ENCODE measurements around the gene MTM1.

MTM1 gene

DNA sequence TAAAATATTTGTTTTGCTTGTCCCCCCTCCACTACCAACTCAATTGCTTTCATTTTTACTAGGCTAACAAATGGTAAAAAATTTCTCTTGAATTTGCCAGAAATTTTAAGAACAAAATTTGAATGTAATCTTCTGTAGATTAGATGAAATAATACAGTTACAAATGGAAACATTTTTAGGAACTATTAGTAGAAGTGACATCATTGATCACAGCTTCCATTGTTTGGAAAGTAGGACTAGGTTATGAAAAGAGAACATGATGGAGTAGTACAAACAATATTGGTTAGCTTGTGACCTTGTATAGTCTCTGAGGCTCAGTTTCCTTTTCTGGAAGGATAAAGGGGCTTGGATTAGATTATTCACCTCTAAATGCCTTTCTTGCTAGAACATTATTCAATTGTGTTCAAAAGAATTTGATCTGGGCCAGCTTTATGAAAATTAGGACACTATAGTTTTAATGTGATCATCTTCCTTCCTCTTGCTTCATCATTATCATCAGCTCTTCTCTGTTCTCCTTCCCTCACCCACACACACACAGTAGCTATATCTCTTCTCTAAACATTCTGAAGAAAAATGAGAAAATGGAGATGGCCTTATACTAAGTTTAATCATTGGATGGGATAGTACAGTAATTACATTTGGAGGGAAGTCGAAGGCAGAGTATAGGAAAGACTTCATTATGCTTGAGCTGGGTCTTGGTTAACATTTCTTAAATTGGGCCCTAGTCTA lies 134.7 kb downstream of the MTM1 start:
- no peak for DNase-seq (ENCODE audit: low read depth in 4 of 4, low spot score in 1 of 4)

DNA sequence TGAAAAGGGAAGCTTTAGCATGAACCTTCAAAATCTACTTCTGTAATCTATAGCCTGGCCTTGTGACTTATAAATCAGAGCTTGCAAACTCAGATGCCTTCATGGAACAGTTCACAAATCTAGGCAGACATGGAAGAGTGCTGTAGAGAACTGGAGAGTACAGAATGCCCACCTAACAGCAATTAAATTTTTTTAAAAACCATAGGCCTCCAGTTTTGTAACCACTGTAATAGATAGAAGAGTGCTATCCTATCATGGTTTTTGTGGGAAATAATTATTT lies 135.2 kb downstream of the MTM1 start:
- DNase-seq (ENCODE audit: low read depth in 4 of 4, low spot score in 1 of 4), result no peak

GRCh38 chrX:150704030-150704613 lies 135.7 kb downstream of the MTM1 start:
- DNase-seq (ENCODE audit: low read depth in 4 of 4, low spot score in 1 of 4), result no peak

DNA sequence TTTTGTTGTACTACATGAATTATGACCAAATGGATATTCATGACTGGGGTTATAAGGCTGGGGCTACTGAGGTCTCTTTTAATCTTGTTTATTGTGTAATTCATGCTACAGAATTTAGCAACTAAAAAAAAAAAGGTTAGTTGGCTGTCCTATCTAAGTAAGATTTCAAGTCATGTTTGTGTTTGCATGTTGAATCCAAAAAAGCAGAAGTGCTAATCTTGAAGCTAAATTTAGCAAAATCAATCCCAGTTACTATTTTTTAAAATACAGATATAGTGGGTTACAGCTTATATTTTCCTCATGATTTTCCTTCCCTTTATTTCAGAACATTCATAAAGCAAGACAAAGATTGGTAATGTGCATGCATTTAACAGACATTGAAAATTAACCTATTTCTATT lies 144.2 kb downstream of the MTM1 start:
- no peak for DNase-seq (ENCODE audit: low read depth in 4 of 4, low spot score in 1 of 4)

GRCh38 chrX:150715184-150715583 lies 146.8 kb downstream of the MTM1 start:
- DNase-seq (ENCODE audit: low read depth in 4 of 4, low spot score in 1 of 4), result no peak

DNA sequence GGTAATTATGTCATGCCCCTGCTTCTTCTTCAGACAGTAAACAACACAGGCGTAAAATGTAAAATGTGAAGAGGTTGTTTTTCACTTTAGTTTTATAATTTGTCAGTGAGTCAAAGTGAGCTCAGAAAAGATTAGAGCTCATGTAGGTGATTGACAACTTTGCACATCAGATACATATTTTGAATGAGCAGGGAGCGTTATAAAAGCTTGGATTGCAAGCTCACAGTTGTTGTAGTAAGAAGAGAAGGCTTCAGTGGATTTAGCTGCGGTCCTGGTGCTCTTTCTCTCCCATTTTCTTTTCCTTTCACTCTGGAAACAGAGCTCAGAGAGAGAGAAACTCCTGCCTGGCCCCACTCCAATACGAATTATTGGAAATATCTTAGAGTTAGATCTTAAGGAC lies 151.2 kb downstream of the MTM1 start:
- DNase-seq (ENCODE audit: low read depth in 4 of 4, low spot score in 1 of 4), result no peak

All from stimulated activated CD4-positive, alpha-beta T cell treated with anti-CD3 and anti-CD28 coated beads, Interleukin-1b, Interleukin-23, amount 100 ng/mL, for 24 hours (primary cell).